Measurements from ENCODE around the gene TEKTIP1. TPM values are rescaled to one million over a fixed set of nuclear protein-coding genes. Genes with fewer than 3 reads are reported as not detected.

The TEKTIP1 gene
- total and polyA plus RNA-seq, 10 of the 15 experiments (the other 5 are each of a cell fraction or from before 2014, with no cell fraction given) = 0.18 to 2.6 (median 0.60) TPM; not detected in 5

- TF ChIP-seq, protein P1, sequence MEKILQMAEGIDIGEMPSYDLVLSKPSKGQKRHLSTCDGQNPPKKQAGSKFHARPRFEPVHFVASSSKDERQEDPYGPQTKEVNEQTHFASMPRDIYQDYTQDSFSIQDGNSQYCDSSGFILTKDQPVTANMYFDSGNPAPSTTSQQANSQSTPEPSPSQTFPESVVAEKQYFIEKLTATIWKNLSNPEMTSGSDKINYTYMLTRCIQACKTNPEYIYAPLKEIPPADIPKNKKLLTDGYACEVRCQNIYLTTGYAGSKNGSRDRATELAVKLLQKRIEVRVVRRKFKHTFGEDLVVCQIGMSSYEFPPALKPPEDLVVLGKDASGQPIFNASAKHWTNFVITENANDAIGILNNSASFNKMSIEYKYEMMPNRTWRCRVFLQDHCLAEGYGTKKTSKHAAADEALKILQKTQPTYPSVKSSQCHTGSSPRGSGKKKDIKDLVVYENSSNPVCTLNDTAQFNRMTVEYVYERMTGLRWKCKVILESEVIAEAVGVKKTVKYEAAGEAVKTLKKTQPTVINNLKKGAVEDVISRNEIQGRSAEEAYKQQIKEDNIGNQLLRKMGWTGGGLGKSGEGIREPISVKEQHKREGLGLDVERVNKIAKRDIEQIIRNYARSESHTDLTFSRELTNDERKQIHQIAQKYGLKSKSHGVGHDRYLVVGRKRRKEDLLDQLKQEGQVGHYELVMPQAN (conservative IDR thresholded peaks at IDR 0.05) = no peak
Measured at GRCh38 chr19:3535981-3536380, 3.0 kb upstream of the TEKTIP1 start (continued).

DNA sequence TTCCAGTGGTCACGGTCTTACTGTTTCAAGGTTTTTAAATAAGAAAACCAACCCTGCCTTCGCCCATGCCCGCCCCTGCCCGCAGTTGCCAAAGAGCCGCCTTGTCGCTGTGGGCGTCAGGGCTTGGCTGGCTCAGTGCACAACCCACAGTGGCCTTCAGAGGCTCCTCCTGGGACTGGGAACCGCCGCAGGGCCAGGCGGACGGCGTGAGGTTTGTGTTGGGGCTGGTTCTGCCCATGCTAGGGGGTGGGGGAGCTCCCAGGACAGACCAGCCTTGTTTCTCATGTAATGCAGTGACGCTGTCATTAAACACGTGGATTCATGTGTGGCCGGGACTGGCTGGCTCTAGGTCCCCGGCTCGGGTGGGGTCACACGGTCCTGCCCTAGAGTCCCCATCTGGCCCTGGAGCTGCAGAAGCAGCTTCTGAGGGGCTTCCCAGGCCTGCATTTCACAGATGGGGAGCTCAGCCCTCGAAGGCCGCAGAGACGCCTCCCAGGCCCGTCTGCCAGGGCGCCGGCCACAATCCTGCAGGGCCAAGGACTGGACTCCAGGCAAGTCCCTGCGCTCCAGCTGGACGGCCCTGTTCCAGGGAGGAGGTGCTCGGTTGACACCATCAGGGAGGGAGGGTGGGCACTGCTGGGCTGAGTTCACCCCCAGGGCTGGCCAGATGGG lies 2.4 kb upstream of the TEKTIP1 start:
- H3K27ac ChIP-seq (ENCODE audit: control insufficient read depth, insufficient read depth) = no peak overlapping the region
- no peaks in the 10 kb centered on the region for H3K27me3 ChIP-seq (replicated peaks in 1 of 2; ENCODE audit: control insufficient read depth in 2 of 2, insufficient read depth in 2 of 2, low read length in 1 of 2)
- ATAC-seq = no peak
- no peak overlapping the region for H3K9ac ChIP-seq (ENCODE audit: control insufficient read depth, insufficient read depth, low read length)
- H3K36me3 ChIP-seq (ENCODE audit: control insufficient read depth in 2 of 2, insufficient read depth in 2 of 2, low read length in 1 of 2) = peaks cover 9 to 21% of the 10 kb centered on the region in 2 experiments
- WGBS (ENCODE audit: insufficient coverage, insufficient replicate concordance, low lambda C conversion rate, missing lambda C conversion rate) = 70% methylated on average over 27 of the region's 27 CpGs
- H4K20me1 ChIP-seq (ENCODE audit: control insufficient read depth, insufficient read depth) = no peaks in the 10 kb centered on the region
- intact Hi-C loops (cut with micrococcal nuclease; ENCODE audit: unreplicated experiment) = no loop called here
- H3K4me3 ChIP-seq = no peak overlapping the region
- H2AFZ ChIP-seq (ENCODE audit: control insufficient read depth, low read depth, low read length) = no peak overlapping the region
- in situ Hi-C loops (cut with MboI) = no loop called here
- no peak for FAIRE-seq
- peak; percentile 64; the same call in 1 of the 2 replicates for TF ChIP-seq POLR2A (IDR thresholded peaks at IDR 0.05; ENCODE audit: low read depth, low read length)
- TF ChIP-seq, protein P2, sequence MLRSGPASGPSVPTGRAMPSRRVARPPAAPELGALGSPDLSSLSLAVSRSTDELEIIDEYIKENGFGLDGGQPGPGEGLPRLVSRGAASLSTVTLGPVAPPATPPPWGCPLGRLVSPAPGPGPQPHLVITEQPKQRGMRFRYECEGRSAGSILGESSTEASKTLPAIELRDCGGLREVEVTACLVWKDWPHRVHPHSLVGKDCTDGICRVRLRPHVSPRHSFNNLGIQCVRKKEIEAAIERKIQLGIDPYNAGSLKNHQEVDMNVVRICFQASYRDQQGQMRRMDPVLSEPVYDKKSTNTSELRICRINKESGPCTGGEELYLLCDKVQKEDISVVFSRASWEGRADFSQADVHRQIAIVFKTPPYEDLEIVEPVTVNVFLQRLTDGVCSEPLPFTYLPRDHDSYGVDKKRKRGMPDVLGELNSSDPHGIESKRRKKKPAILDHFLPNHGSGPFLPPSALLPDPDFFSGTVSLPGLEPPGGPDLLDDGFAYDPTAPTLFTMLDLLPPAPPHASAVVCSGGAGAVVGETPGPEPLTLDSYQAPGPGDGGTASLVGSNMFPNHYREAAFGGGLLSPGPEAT (IDR thresholded peaks at IDR 0.05; ENCODE audit: low read depth) = no peak
- ChIA-PET RAD21 (ENCODE audit: unreplicated experiment) (no interaction called here), CTCF (interaction anchor here (0.7 kb wide), 1 partner anchor 8 kb away, joined by 4 read pairs; no protein-coding TSS in a partner anchor), SMC1A (ENCODE audit: uncharacterized antibody, unreplicated experiment) (no interaction called here), POLR2A (interaction anchor here (0.6 kb wide), 1 partner anchor 16 kb away, joined by 5 read pairs; no protein-coding TSS in a partner anchor)
- H3K4me1 ChIP-seq (ENCODE audit: control insufficient read depth, insufficient read depth, low read length) = no peaks in the 10 kb centered on the region
- H3K79me2 ChIP-seq (ENCODE audit: control insufficient read depth, insufficient read depth, low read length) = no peaks in the 10 kb centered on the region
- no peaks in the 10 kb centered on the region for H3K9me3 ChIP-seq (replicated peaks; ENCODE audit: control insufficient read depth, insufficient read depth, low read length)
- no peak for DNase-seq (ENCODE audit: low read depth, low spot score)
- BruUV-seq (replicated peaks) = no TSS peak
- H3K4me2 ChIP-seq (ENCODE audit: control insufficient read depth, insufficient read depth) = no peak overlapping the region
